Osteoblast (primary cell): ENCODE data around the gene RAMP3. TPM values are rescaled to one million over a fixed set of nuclear protein-coding genes. Genes with fewer than 3 reads are reported as not detected.

Experiments
- DNase-seq: peaks from one replicate; pipeline ENCODE4 v3.0.0; 2011; ENCODE audit warnings: low spot score, mixed read lengths; ENCODE audit not compliant: insufficient read length; ENCODE audit errors: missing footprints
- H2AFZ ChIP-seq: 2 replicates; pipeline ENCODE4 v1.6.0; 2011; ENCODE audit warnings: mild to moderate bottlenecking, low read length
- H3K27ac ChIP-seq: 2 replicates; pipeline ENCODE4 v1.5.1; 2011; ENCODE audit warnings: mild to moderate bottlenecking, low read depth, low read length, moderate library complexity
- H3K27me3 ChIP-seq: 2 replicates; pipeline ENCODE4 v1.6.0; 2012; ENCODE audit warnings: mild to moderate bottlenecking, control low read depth, inconsistent platforms, low read length, moderate library complexity; ENCODE audit not compliant: insufficient read depth
- H3K36me3 ChIP-seq: 2 replicates; pipeline ENCODE4 v1.5.1; 2011; ENCODE audit warnings: mild to moderate bottlenecking, low read length, control low read depth, moderate library complexity; ENCODE audit not compliant: insufficient read depth
- H3K4me1 ChIP-seq: 2 replicates; pipeline ENCODE4 v1.5.1; 2011; ENCODE audit warnings: mild to moderate bottlenecking, low read length, control low read depth, moderate library complexity; ENCODE audit not compliant: insufficient read depth
- H3K4me2 ChIP-seq: 2 replicates; pipeline ENCODE4 v1.6.0; 2011; ENCODE audit warnings: mild to moderate bottlenecking, low read length; ENCODE audit not compliant: insufficient read depth
- H3K4me3 ChIP-seq: fragments of 200-600 bp; sonication (generic); 3 replicates; pipeline ENCODE4 v1.5.1; 2012; ENCODE audit warnings: mild to moderate bottlenecking, low read length, inconsistent platforms; ENCODE audit not compliant: insufficient read depth
- H3K79me2 ChIP-seq: 2 replicates; pipeline ENCODE4 v1.6.0; 2012; ENCODE audit warnings: mild to moderate bottlenecking, low read length, control low read depth, inconsistent platforms; ENCODE audit not compliant: insufficient read depth
- H3K9me3 ChIP-seq: 2 replicates; pipeline ENCODE4 v1.5.1; 2011; ENCODE audit warnings: low read depth, low read length, control low read depth
- H4K20me1 ChIP-seq: 2 replicates; pipeline ENCODE4 v1.6.0; 2012; ENCODE audit warnings: mild to moderate bottlenecking, low read length, control low read depth; ENCODE audit not compliant: insufficient read depth
- total RNA-seq: library from RNA; depleted of rRNA; stranded (reverse); fragments of >200 nt; gene quantifications from 2 replicates; pipeline ENCODE4 v1.2.3, GENCODE V29; 2012
- TF ChIP-seq, protein P1 (sequence below): IDR thresholded peaks from 2 replicates; pipeline ENCODE4 v1.5.1; 2011; ENCODE audit warnings: mild to moderate bottlenecking, low read depth, low read length, moderate library complexity; ENCODE audit errors: extremely low read depth

The RAMP3 gene
- total RNA-seq, 1 donor, result not detected

DNA sequence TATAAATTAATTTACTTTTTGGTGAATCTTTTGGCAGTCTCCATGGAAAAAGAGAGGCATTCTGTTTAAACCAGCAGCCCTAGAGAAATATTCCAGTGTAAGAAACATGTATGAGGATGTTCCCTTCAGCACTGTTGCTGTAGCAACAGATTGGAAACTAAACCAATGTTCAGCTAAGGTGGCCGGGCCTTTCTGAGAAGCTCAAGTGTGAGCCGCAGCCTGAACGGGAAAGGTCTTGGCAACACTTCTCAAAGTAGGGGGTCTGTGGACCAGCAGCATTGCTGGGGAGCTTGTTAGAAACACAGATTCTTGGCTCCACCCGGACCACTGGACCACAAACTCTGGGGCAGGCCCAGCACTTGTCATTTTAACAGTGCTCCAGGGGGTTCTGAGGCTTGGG is 36.2 kb downstream of the RAMP3 start:
- H3K4me1 ChIP-seq, result no peaks in the 10 kb centered on the region
- no peaks in the 10 kb centered on the region for H4K20me1 ChIP-seq
- no peak overlapping the region for H3K4me3 ChIP-seq
- DNase-seq, result no peak
- H3K36me3 ChIP-seq, result no peaks in the 10 kb centered on the region
- H3K27me3 ChIP-seq, result peaks cover 22% of the 10 kb centered on the region
- no peak overlapping the region for H2AFZ ChIP-seq
- no peaks in the 10 kb centered on the region for H3K79me2 ChIP-seq
- H3K4me2 ChIP-seq, result no peak overlapping the region
- H3K27ac ChIP-seq, result no peak overlapping the region
- H3K9me3 ChIP-seq, result no peaks in the 10 kb centered on the region
- TF ChIP-seq, protein P1, sequence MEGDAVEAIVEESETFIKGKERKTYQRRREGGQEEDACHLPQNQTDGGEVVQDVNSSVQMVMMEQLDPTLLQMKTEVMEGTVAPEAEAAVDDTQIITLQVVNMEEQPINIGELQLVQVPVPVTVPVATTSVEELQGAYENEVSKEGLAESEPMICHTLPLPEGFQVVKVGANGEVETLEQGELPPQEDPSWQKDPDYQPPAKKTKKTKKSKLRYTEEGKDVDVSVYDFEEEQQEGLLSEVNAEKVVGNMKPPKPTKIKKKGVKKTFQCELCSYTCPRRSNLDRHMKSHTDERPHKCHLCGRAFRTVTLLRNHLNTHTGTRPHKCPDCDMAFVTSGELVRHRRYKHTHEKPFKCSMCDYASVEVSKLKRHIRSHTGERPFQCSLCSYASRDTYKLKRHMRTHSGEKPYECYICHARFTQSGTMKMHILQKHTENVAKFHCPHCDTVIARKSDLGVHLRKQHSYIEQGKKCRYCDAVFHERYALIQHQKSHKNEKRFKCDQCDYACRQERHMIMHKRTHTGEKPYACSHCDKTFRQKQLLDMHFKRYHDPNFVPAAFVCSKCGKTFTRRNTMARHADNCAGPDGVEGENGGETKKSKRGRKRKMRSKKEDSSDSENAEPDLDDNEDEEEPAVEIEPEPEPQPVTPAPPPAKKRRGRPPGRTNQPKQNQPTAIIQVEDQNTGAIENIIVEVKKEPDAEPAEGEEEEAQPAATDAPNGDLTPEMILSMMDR, result no peak

DNA sequence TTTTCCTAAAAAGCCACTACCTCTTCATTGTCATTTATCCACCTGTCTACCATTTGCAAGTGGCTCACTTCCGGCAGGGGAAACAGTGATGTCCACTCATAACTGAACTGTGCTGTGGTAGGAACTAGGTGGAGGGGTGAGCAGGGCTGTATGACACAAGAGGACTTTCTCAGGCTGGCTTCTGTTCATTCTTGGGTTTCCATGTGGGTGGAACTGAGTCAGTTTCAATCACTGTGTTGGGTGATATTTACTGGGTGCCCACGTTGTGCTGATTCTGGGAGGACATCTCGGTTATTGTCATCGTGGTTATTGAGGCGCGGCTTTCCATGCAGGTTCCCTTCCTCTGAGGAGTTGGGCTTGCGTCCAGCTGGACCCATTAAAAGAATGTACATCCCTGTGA is 38.8 kb downstream of the RAMP3 start:
- DNase-seq, result no peak
- Histone ChIP-seq H3K27ac (no peak overlapping the region), H4K20me1 (no peaks in the 10 kb centered on the region), H3K79me2 (no peaks in the 10 kb centered on the region), H3K4me1 (no peaks in the 10 kb centered on the region), H3K36me3 (no peaks in the 10 kb centered on the region), H3K4me2 (no peak overlapping the region), H3K4me3 (no peak overlapping the region), H2AFZ (no peak overlapping the region), H3K9me3 (no peaks in the 10 kb centered on the region), H3K27me3 (peaks cover 21% of the 10 kb centered on the region)
- TF ChIP-seq, protein P1, result no peak

DNA sequence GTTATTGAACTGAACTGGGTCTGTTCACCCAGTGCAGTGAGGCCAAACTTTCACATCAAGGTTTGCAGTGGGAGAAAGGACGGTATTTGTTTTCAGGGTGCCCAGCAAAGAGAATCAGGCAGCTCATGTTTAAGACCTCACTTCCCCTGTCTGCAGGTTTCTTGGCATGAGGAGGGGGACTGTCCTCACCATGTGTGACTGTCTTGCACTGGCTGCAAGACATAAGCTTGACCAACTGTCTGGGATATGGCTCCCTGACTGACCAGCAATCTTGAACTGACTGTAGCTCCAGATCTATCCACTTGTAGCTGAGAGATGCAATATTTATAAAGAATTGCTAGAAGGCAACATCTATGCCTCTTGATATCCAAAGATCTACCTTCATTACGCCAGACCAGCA is 39.9 kb downstream of the RAMP3 start:
- H3K4me2 ChIP-seq, result no peak overlapping the region
- no peaks in the 10 kb centered on the region for H3K4me1 ChIP-seq
- H3K27me3 ChIP-seq, result peaks cover 13% of the 10 kb centered on the region
- no peaks in the 10 kb centered on the region for H4K20me1 ChIP-seq
- DNase-seq, result no peak
- TF ChIP-seq, protein P1, result no peak
- H3K4me3 ChIP-seq, result no peak overlapping the region
- no peaks in the 10 kb centered on the region for H3K79me2 ChIP-seq
- H3K36me3 ChIP-seq, result no peaks in the 10 kb centered on the region
- H3K27ac ChIP-seq, result no peak overlapping the region
- H3K9me3 ChIP-seq, result no peaks in the 10 kb centered on the region
- H2AFZ ChIP-seq, result no peak overlapping the region

DNA sequence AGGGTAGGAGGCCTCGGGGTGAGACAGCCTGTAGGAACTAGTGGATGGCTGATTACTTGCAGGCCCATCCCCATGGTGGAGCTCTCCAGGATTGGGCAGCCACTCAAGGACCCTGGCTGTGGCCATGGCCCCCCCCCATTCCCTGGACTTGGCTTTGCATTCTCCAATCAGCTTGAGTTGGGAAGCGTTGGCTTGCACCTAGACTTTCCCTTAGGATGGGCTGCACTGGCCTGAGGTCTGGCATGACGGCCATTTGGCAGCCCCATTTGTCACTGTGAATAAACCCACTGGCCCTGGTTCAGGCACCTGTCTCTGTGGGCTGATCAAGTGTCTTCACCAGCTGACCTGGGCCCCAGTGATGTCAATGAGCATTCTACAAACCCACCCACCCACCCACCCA is 41.4 kb downstream of the RAMP3 start:
- no peak for DNase-seq
- Histone ChIP-seq H3K4me3 (no peak overlapping the region), H3K9me3 (no peaks in the 10 kb centered on the region), H3K79me2 (no peaks in the 10 kb centered on the region), H4K20me1 (no peaks in the 10 kb centered on the region), H2AFZ (no peak overlapping the region), H3K36me3 (no peaks in the 10 kb centered on the region), H3K4me2 (no peak overlapping the region), H3K27ac (no peak overlapping the region), H3K27me3 (peaks cover 11% of the 10 kb centered on the region), H3K4me1 (no peaks in the 10 kb centered on the region)
- TF ChIP-seq, protein P1, result no peak
